PC-3 (cell line): ENCODE results near the gene C1QTNF3.

ENCODE experiments used
- EZH2 ChIP-seq: fragments of 300-600 bp; sonication (generic); IDR thresholded peaks from one replicate; pipeline ENCODE4 v1.6.1; 2017; ENCODE audit warnings: antibody characterized with exemption, mild to moderate bottlenecking, low read length; ENCODE audit not compliant: unreplicated experiment
- EZH2phosphoT487 ChIP-seq: fragments of 300-600 bp; sonication (generic); IDR thresholded peaks from 2 replicates; pipeline ENCODE4 v1.6.1; 2018; ENCODE audit warnings: mild to moderate bottlenecking, antibody characterized with exemption, low read length, borderline replicate concordance
- TF ChIP-seq, protein P1 (sequence below): fragments of 300-600 bp; sonication (generic); conservative IDR thresholded peaks from 2 replicates; pipeline ENCODE4 v1.5.1; 2017; ENCODE audit warnings: antibody characterized with exemption, low read depth, mild to moderate bottlenecking, low read length

DNA sequence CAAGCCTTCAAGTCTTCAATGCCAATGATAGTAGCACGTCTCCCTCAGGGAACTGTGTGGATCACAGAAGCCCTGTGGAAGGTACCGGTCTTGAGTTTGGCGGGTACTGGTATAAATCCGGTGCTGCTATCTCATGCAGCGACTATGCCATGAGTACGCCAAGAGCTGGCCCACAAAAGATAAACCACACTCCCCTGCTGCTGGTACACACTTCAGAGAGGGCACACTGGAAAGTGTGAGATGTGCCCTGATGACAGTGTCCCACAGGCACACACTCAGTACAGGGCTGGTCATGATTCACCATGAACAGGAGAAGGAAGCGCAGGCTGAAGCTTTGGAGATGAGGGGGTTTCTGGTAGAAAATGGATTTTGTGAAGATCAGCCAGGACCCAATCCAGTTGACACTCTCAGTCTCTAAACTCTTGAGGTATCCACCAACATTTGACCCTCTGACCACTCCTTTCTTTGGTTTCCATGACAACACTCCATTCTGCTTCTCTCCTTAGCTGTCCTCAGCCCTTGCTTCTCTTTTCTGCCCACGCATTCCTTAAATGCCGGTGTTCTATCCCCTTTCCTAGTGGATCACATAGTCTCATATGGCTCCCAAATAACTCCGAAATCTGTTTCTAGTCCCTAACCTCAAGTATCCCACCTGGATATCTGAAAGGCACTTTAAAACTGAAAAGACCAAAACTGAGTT is 40.2 kb downstream of the C1QTNF3 start:
- TF ChIP-seq, protein P1, sequence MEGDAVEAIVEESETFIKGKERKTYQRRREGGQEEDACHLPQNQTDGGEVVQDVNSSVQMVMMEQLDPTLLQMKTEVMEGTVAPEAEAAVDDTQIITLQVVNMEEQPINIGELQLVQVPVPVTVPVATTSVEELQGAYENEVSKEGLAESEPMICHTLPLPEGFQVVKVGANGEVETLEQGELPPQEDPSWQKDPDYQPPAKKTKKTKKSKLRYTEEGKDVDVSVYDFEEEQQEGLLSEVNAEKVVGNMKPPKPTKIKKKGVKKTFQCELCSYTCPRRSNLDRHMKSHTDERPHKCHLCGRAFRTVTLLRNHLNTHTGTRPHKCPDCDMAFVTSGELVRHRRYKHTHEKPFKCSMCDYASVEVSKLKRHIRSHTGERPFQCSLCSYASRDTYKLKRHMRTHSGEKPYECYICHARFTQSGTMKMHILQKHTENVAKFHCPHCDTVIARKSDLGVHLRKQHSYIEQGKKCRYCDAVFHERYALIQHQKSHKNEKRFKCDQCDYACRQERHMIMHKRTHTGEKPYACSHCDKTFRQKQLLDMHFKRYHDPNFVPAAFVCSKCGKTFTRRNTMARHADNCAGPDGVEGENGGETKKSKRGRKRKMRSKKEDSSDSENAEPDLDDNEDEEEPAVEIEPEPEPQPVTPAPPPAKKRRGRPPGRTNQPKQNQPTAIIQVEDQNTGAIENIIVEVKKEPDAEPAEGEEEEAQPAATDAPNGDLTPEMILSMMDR, result no peak
- TF ChIP-seq EZH2phosphoT487 (no peak), EZH2 (no peak)
